ENCODE measurements around the gene SYNPO2.

GRCh38 chr4:118975449-118976192 is 87.0 kb downstream of the SYNPO2 start:
- TF ChIP-seq CTCF (conservative IDR thresholded peaks at IDR 0.05) (no peak), EZH2 (IDR thresholded peaks at IDR 0.05; ENCODE audit: low read depth) (no peak)

All from PC-9 (cell line).